ENCODE measurements around the gene TAGLN. TPM values are rescaled to one million over a fixed set of nuclear protein-coding genes. Genes with fewer than 3 reads are reported as not detected.

Gene TAGLN
- polyA plus RNA-seq, 3 donors: 3.6 to 113 (median 4.0) TPM

DNA sequence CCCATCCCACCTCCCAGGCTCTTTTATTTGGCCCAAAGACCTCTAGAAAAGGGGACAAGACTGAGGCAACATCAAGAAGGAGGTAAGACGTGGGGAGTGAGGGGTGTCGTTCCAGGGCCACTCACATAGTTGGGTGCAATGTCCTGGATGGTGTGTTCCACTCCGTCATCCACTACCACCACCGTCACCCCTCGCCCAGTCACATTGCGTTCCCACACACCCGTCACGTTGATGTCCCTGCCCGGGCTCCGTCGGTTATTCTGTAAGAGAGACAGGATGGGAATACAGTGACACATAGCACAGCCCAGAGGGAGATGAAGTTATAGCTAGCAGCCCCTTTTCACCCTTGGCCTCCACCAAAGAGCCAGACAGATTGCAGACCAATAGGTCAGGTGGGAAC is 28.9 kb downstream of the TAGLN start:
- H3K9ac ChIP-seq (ENCODE audit: insufficient read depth, low read length, poor library complexity, severe bottlenecking): no peak overlapping the region
- no peaks in the 10 kb centered on the region for H3K27me3 Mint-ChIP-seq (ENCODE audit: low read depth in 3 of 3)
- peaks cover 23% of the 10 kb centered on the region for H3K4me1 Mint-ChIP-seq
- no peak for DNase-seq
- peaks cover 22% of the 10 kb centered on the region for H4K20me1 ChIP-seq (ENCODE audit: insufficient read depth, low read length)
- H3K27ac ChIP-seq (ENCODE audit: low read depth in 1 of 2, low read length in 2 of 2): no peak overlapping the region
- no peak for TF ChIP-seq CTCF (IDR thresholded peaks at IDR 0.05)
- no peaks in the 10 kb centered on the region for H3K27me3 ChIP-seq (ENCODE audit: control insufficient read depth in 2 of 2, insufficient read depth in 2 of 2, low read length in 2 of 2)
- no peaks in the 10 kb centered on the region for H3K9me3 Mint-ChIP-seq
- peak overlapping the region in 2 of 7 donors; percentile 26 to 75 for H3K27ac Mint-ChIP-seq
- peaks cover 37% of the 10 kb centered on the region for H3K79me2 ChIP-seq (ENCODE audit: insufficient read depth, low read length)
- intact Hi-C loops (cut with micrococcal nuclease): loop anchor here (5.0 to 10.0 kb wide), 3 partner anchors 46 to 353 kb away; no protein-coding TSS in a partner anchor
- H2AFZ ChIP-seq (ENCODE audit: insufficient read depth, low read depth, low read length, poor library complexity, severe bottlenecking): no peak overlapping the region
- H3K4me3 ChIP-seq (replicated peaks in 1 of 3; ENCODE audit: low read depth in 2 of 3, low read length in 3 of 3): no peak overlapping the region
- no peak overlapping the region for H3K4me2 ChIP-seq (replicated peaks; ENCODE audit: extremely low read depth, low read length, poor library complexity, severe bottlenecking)
- H3K36me3 Mint-ChIP-seq: peaks cover 65 to 71% of the 10 kb centered on the region in 2 donors
- H3K4me1 ChIP-seq (ENCODE audit: control insufficient read depth in 1 of 2, insufficient read depth in 2 of 2, low read length in 2 of 2): peaks cover 17 to 21% of the 10 kb centered on the region in 2 donors
- WGBS (ENCODE audit: insufficient coverage): 83% methylated on average over 2 of the region's 11 CpGs
- H3K4me3 Mint-ChIP-seq: no peak overlapping the region
- H3K36me3 ChIP-seq (replicated peaks in 1 of 2; ENCODE audit: control insufficient read depth in 1 of 2, insufficient read depth in 2 of 2, low read length in 2 of 2): peaks cover 61 to 74% of the 10 kb centered on the region in 2 donors
- H3K9me3 ChIP-seq (replicated peaks in 1 of 2; ENCODE audit: control insufficient read depth in 1 of 2, insufficient read depth in 1 of 2, low read length in 2 of 2): no peaks in the 10 kb centered on the region

- Mint-ChIP-seq H3K4me1 (peaks cover 36% of the 10 kb centered on the region), H3K27me3 (ENCODE audit: low read depth in 3 of 3) (no peaks in the 10 kb centered on the region), H3K36me3 (peaks cover 52 to 58% of the 10 kb centered on the region in 2 donors), H3K27ac (peak overlapping the region in 4 of 7 donors; percentile 7 to 71 (median 48)), H3K9me3 (no peaks in the 10 kb centered on the region), H3K4me3 (no peak overlapping the region)
- H2AFZ ChIP-seq (ENCODE audit: insufficient read depth, low read depth, low read length, poor library complexity, severe bottlenecking): no peak overlapping the region
- H3K36me3 ChIP-seq (replicated peaks in 1 of 2; ENCODE audit: control insufficient read depth in 1 of 2, insufficient read depth in 2 of 2, low read length in 2 of 2): peaks cover 48 to 61% of the 10 kb centered on the region in 2 donors
- no peaks in the 10 kb centered on the region for H3K27me3 ChIP-seq (ENCODE audit: control insufficient read depth in 2 of 2, insufficient read depth in 2 of 2, low read length in 2 of 2)
- no peak overlapping the region for H3K27ac ChIP-seq (ENCODE audit: low read depth in 1 of 2, low read length in 2 of 2)
- TF ChIP-seq CTCF (IDR thresholded peaks at IDR 0.05): no peak
- intact Hi-C loops (cut with micrococcal nuclease): loop anchor here (5.0 to 10.0 kb wide), 3 partner anchors 47 to 355 kb away; no protein-coding TSS in a partner anchor
- H3K9ac ChIP-seq (ENCODE audit: insufficient read depth, low read length, poor library complexity, severe bottlenecking): no peak overlapping the region
- peaks cover 21 to 26% of the 10 kb centered on the region in 2 donors for H3K4me1 ChIP-seq (ENCODE audit: control insufficient read depth in 1 of 2, insufficient read depth in 2 of 2, low read length in 2 of 2)
- peaks cover 22% of the 10 kb centered on the region for H4K20me1 ChIP-seq (ENCODE audit: insufficient read depth, low read length)
- 100% methylated on average over 8 of the region's 12 CpGs for WGBS (ENCODE audit: insufficient coverage)
- no peak overlapping the region for H3K4me3 ChIP-seq (replicated peaks in 1 of 3; ENCODE audit: low read depth in 2 of 3, low read length in 3 of 3)
- peaks cover 50% of the 10 kb centered on the region for H3K79me2 ChIP-seq (ENCODE audit: insufficient read depth, low read length)
- no peaks in the 10 kb centered on the region for H3K9me3 ChIP-seq (replicated peaks in 1 of 2; ENCODE audit: control insufficient read depth in 1 of 2, insufficient read depth in 1 of 2, low read length in 2 of 2)
- no peak for DNase-seq
- H3K4me2 ChIP-seq (replicated peaks; ENCODE audit: extremely low read depth, low read length, poor library complexity, severe bottlenecking): no peak overlapping the region
These were observed 30.2 kb downstream of the TAGLN start for GRCh38 chr11:117229411-117229810.

All from CD14-positive monocyte (primary cell).